GM12865 (cell line): ENCODE data around the gene KCNQ2.

ENCODE experiments used
- DNase-seq: peaks from one replicate; pipeline ENCODE4 v3.0.0; 2010; ENCODE audit warnings: low read depth
- H3K4me3 ChIP-seq: 2 replicates; pipeline ENCODE4 v1.5.1; 2011; ENCODE audit warnings: mild to moderate bottlenecking, low read depth, low read length, control low read depth
- CTCF ChIP-seq: IDR thresholded peaks from 2 replicates; pipeline ENCODE4 v1.5.1; 2011; ENCODE audit warnings: low read length, control low read depth, low read depth, inconsistent platforms; ENCODE audit not compliant: insufficient read depth; ENCODE audit errors: missing control alignments

Gene KCNQ2

GRCh38 chr20:63377256-63377941 lies 95.1 kb downstream of the KCNQ2 start:
- no peak for TF ChIP-seq CTCF
- H3K4me3 ChIP-seq, result no peak overlapping the region
- no peak for DNase-seq

GRCh38 chr20:63376283-63377250 lies 95.9 kb downstream of the KCNQ2 start:
- H3K4me3 ChIP-seq, result no peak overlapping the region
- DNase-seq, result no peak
- no peak for TF ChIP-seq CTCF

DNA sequence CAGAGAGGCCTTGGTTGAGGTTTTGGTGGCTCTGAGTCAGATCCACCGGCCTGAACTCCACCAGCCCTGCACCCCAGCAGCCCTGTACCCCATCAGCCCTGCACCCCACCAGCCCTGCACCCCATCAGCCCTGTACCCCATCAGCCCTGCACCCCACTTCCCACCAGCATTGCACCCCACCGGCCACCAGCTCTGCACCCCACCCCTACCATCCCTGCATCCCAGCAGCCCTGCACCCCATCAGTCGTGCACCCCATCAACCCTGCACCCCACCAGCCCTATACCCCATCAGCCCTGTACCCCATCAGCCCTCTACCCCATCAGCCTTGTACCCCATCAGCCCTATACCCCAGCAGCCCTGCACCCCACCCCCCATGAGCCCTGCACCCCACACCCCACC lies 97.0 kb downstream of the KCNQ2 start:
- TF ChIP-seq CTCF, result no peak
- no peak for DNase-seq
- no peak overlapping the region for H3K4me3 ChIP-seq

DNA sequence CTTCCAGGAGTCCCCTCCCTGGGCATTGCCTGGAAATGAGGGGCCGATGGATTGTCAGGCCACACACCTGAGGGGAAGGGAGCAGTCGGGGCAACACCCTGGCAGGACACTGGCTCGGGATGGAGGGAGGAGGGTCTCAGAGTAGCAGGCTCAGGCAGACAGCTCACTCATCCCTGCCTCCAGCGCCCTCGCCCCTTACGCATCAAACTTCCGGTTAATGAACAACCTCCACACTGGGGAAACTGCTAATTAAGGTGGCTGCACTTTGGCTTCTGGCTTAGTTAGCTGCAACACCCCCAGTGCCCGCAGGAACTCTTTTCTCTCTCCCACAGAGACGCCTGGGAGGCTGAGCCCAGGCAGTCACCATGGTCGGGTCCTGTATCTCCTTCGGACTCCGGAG lies 98.0 kb downstream of the KCNQ2 start:
- no peak for TF ChIP-seq CTCF

GRCh38 chr20:63373996-63374395 lies 98.5 kb downstream of the KCNQ2 start:
- no peak for DNase-seq
- TF ChIP-seq CTCF, result no peak
- no peak overlapping the region for H3K4me3 ChIP-seq

More for the DNA sequence above, 98.0 kb downstream of the KCNQ2 start:
- no peak overlapping the region for H3K4me3 ChIP-seq
- no peak for DNase-seq

DNA sequence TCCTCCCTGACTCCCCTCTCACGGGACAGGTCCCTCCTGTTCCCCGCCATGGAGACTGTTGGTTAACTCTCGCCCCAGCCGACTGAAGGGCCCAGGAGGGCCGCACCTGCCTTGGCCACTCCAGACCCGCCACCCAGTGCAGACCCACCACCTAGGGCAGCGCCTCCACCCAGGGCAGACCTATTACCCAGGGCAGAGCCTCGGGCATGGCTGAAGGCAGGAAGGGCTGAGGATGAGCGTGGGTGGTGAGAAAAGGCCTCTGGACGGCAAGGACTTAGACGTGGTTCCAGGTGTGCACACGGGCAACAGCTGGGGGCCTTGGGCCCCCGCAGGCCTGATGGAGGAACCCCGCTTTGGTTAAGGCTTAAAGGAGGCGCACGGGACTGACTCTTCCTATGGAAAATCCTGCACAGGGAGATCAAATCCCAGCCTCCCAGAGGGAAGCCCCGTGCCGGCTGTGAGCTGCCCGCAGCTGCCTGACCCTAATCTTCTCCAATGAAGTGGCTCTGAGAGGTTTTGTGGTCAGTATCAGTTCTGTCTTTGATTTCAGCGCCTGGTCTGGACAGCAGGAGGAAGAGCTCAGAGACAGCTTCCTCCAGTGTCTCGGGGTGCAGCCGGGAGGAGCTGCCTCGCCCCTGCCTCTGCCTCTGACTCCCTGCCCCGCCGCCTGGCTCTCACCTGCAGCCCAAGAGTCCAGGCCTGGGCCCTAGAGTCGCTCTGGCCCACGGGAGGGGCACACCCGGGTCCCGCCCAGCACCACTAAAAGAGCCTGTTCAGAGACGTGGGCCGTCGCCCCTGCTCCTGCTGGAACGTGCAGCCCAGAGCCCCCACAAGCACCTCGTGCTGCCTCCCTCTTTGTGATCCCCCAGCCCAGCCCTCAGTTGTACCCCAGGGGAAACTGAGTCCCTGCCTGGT lies 99.2 kb downstream of the KCNQ2 start:
- DNase-seq, result no peak
- TF ChIP-seq CTCF, result no peak

More for the DNA sequence above, 99.2 kb downstream of the KCNQ2 start:
- H3K4me3 ChIP-seq, result no peak overlapping the region
